Measurements from ENCODE around the gene ZFP3. TPM values are rescaled to one million over a fixed set of nuclear protein-coding genes. Genes with fewer than 3 reads are reported as not detected.

The ZFP3 gene
- total RNA-seq, 2 donors from 2014 or later = 6.2 to 6.3 TPM

GRCh38 chr17:5034063-5034462 is 44.2 kb upstream of the ZFP3 start:
- Histone ChIP-seq H3K9me3 (no peaks in the 10 kb centered on the region), H3K27me3 (no peaks in the 10 kb centered on the region), H3K4me1 (no peaks in the 10 kb centered on the region), H3K36me3 (no peaks in the 10 kb centered on the region), H3K4me3 (no peak overlapping the region), H3K27ac (no peak overlapping the region), H3K9ac (ENCODE audit: low read depth in 2 of 2, low read length in 2 of 2) (no peak overlapping the region)
- no peak for TF ChIP-seq CTCF (IDR thresholded peaks at IDR 0.05)
- intact Hi-C loops (cut with DNase I) = no loop called here
- no peak for DNase-seq

GRCh38 chr17:5034651-5035050 is 43.6 kb upstream of the ZFP3 start:
- TF ChIP-seq CTCF (IDR thresholded peaks at IDR 0.05) = no peak
- Histone ChIP-seq H3K9ac (ENCODE audit: low read depth in 2 of 2, low read length in 2 of 2) (peak overlapping the region in 1 of 2 donors; percentile 12), H3K27ac (no peak overlapping the region), H3K4me3 (no peak overlapping the region), H3K4me1 (no peaks in the 10 kb centered on the region), H3K27me3 (no peaks in the 10 kb centered on the region), H3K9me3 (no peaks in the 10 kb centered on the region), H3K36me3 (no peaks in the 10 kb centered on the region)
- no peak for DNase-seq
- intact Hi-C loops (cut with DNase I) = no loop called here

GRCh38 chr17:5035315-5035714 is 43.0 kb upstream of the ZFP3 start, which contains the start of gene SLC52A1:
Gene SLC52A1, minus strand, starts transcription at chr17:5035426. Its CDS starts 820 bp downstream, at chr17:5034606.
- Histone ChIP-seq H3K4me3 (peak within 1 kb of the TSS; percentile 28), H3K9ac (ENCODE audit: low read depth in 2 of 2, low read length in 2 of 2) (peak within 1 kb of the TSS; percentile 34 to 56), H3K36me3 (no peaks in the 10 kb centered on the region), H3K4me1 (no peaks in the 10 kb centered on the region), H3K9me3 (no peaks in the 10 kb centered on the region), H3K27ac (no peak within 1 kb of the TSS), H3K27me3 (no peaks in the 10 kb centered on the region)
- no peak for TF ChIP-seq CTCF (IDR thresholded peaks at IDR 0.05)
- intact Hi-C loops (cut with DNase I) = no loop called here
- peak; percentile 52 for DNase-seq

- peak; percentile 59 for DNase-seq
- Histone ChIP-seq H3K9me3 (no peaks in the 10 kb centered on the region), H3K9ac (ENCODE audit: low read depth in 2 of 2, low read length in 2 of 2) (peak overlapping the region; percentile 4 to 66), H3K27ac (peak overlapping the region; percentile 38), H3K4me1 (peaks cover 4% of the 10 kb centered on the region), H3K4me3 (peak overlapping the region; percentile 3), H3K27me3 (no peaks in the 10 kb centered on the region), H3K36me3 (no peaks in the 10 kb centered on the region)
- intact Hi-C loops (cut with DNase I) = no loop called here
- no peak for TF ChIP-seq CTCF (IDR thresholded peaks at IDR 0.05)
Measured at GRCh38 chr17:5042157-5043022, 35.9 kb upstream of the ZFP3 start.

GRCh38 chr17:5043524-5043923 is 34.7 kb upstream of the ZFP3 start:
- intact Hi-C loops (cut with DNase I) = no loop called here
- Histone ChIP-seq H3K27me3 (no peaks in the 10 kb centered on the region), H3K27ac (no peak overlapping the region), H3K9ac (ENCODE audit: low read depth in 2 of 2, low read length in 2 of 2) (no peak overlapping the region), H3K4me1 (peaks cover 4% of the 10 kb centered on the region), H3K36me3 (no peaks in the 10 kb centered on the region), H3K4me3 (no peak overlapping the region), H3K9me3 (no peaks in the 10 kb centered on the region)
- TF ChIP-seq CTCF (IDR thresholded peaks at IDR 0.05) = no peak
- DNase-seq = no peak

Data from colonic mucosa (tissue), 4 donors.